Endothelial cell of umbilical vein (primary cell): ENCODE measurements around the gene SENP5. TPM values are rescaled to one million over a fixed set of nuclear protein-coding genes. Genes with fewer than 3 reads are reported as not detected.

Source experiments
- BruUV-seq: library from RNA; stranded (reverse); fragments of 400-500 nt; replicated peaks from 2 replicates; lab custom pipeline; 2021; lab: Mats Ljungman, UMichigan
- CTCF ChIA-PET: fragments of 300-600, 350-600 bp; sonication (Branson Sonifier 250); formaldehyde crosslinking; loops from one replicate; lab custom pipeline; 2021; ENCODE audit warnings: antibody characterized with exemption, inconsistent platforms; lab: Charles Lee
- POLR2A ChIA-PET: fragments of 300-600, 350-600 bp; sonication (Branson Sonifier 250); formaldehyde crosslinking; loops from one replicate; lab custom pipeline; 2021; ENCODE audit warnings: antibody characterized with exemption, inconsistent platforms; lab: Charles Lee
- DNase-seq: peaks from one replicate; pipeline ENCODE4 v3.0.0-alpha.2; 2011; ENCODE audit warnings: low read depth, low spot score
- FAIRE-seq: peaks from 2 replicates; lab custom pipeline; 2011; peaks lifted over from hg19 to GRCh38; lab: Jason Lieb, UNC
- H2AFZ ChIP-seq: 2 replicates; pipeline ENCODE4 v1.6.0; 2012; ENCODE audit warnings: low read depth, low read length, control low read depth, inconsistent platforms
- H3K27ac ChIP-seq: 2 replicates; pipeline ENCODE4 v1.5.1; 2011; ENCODE audit warnings: low read depth, mild to moderate bottlenecking, control low read depth, low read length, moderate library complexity; ENCODE audit not compliant: insufficient read depth
- H3K27me3 ChIP-seq, 2 experiments: 2 replicates each; pipeline versions ENCODE4 v1.6.0 to v1.6.1; 2011; ENCODE audit warnings: low read length in 2 of 2, mixed read lengths in 1 of 2; ENCODE audit not compliant: control insufficient read depth in 2 of 2, insufficient read depth in 2 of 2
- H3K36me3 ChIP-seq, 2 experiments: 2 replicates in 1 of 2; 3 replicates in 1 of 2; pipeline ENCODE4 v1.5.1; 2011; ENCODE audit warnings: low read length in 2 of 2, mild to moderate bottlenecking in 1 of 2, moderate library complexity in 1 of 2; ENCODE audit not compliant: control insufficient read depth in 2 of 2, insufficient read depth in 2 of 2; ENCODE audit errors: extremely low read depth in 1 of 2
- H3K4me1 ChIP-seq: 3 replicates; pipeline ENCODE4 v1.5.1; 2011; ENCODE audit warnings: mild to moderate bottlenecking, low read length; ENCODE audit not compliant: control insufficient read depth, insufficient read depth; ENCODE audit errors: extremely low read depth
- H3K4me2 ChIP-seq: 2 replicates; pipeline ENCODE4 v1.6.1; 2011; ENCODE audit warnings: low read length, control low read depth, mixed read lengths; ENCODE audit not compliant: insufficient read depth
- H3K4me3 ChIP-seq, 3 experiments: fragments of 200-600 bp in 1 of 3; sonication (generic), shearing (Covaris generic) in 1 of 3; replicated peaks in 1 of 3; 2 replicates each; pipeline ENCODE4 v1.5.1; 2011 to 2016; ENCODE audit warnings: control low read depth in 3 of 3, low read length in 3 of 3, mild to moderate bottlenecking in 2 of 3, inconsistent platforms in 1 of 3, low read depth in 1 of 3, moderate library complexity in 1 of 3; ENCODE audit not compliant: insufficient read depth in 1 of 3
- H3K79me2 ChIP-seq: 2 replicates; pipeline ENCODE4 v1.6.0; 2012; ENCODE audit warnings: low read length, inconsistent platforms; ENCODE audit not compliant: control insufficient read depth, insufficient read depth
- H3K9ac ChIP-seq: replicated peaks from 2 replicates; pipeline ENCODE3; 2011; ENCODE audit warnings: low read length, control low read depth; ENCODE audit not compliant: insufficient read depth; ENCODE audit errors: extremely low read depth
- H3K9me1 ChIP-seq: replicated peaks from 3 replicates; pipeline ENCODE4 v1.6.0; 2011; ENCODE audit warnings: mild to moderate bottlenecking, low read length; ENCODE audit not compliant: control insufficient read depth, insufficient read depth; ENCODE audit errors: extremely low read depth
- H3K9me3 ChIP-seq: replicated peaks from 2 replicates; pipeline ENCODE4 v1.5.1; 2012; ENCODE audit warnings: low read length, inconsistent platforms; ENCODE audit not compliant: control insufficient read depth, insufficient read depth
- H4K20me1 ChIP-seq: replicated peaks from 2 replicates; pipeline ENCODE3; 2011; ENCODE audit warnings: mild to moderate bottlenecking, low read length; ENCODE audit not compliant: control insufficient read depth, insufficient read depth; ENCODE audit errors: extremely low read depth
- CTCF ChIP-seq, 2 donors: IDR thresholded peaks; 1 replicate in 1 of 2; 2 replicates in 1 of 2; pipeline ENCODE4 v1.5.1; 2011; ENCODE audit warnings: low read length in 2 of 2, mild to moderate bottlenecking in 2 of 2, moderate library complexity in 2 of 2, control low read depth in 1 of 2, inconsistent platforms in 1 of 2, low read depth in 1 of 2; ENCODE audit not compliant: insufficient read depth in 1 of 2; ENCODE audit errors: extremely low read depth in 1 of 2
- EZH2 ChIP-seq: IDR thresholded peaks from 2 replicates; pipeline ENCODE4 v1.6.1; 2012; ENCODE audit warnings: borderline replicate concordance, low read depth, mild to moderate bottlenecking, moderate library complexity, low read length, inconsistent platforms; ENCODE audit not compliant: severe bottlenecking
- FOS ChIP-seq: IDR thresholded peaks from 2 replicates; pipeline ENCODE4 v1.6.1; 2011; ENCODE audit warnings: mild to moderate bottlenecking, low read length, moderate library complexity, borderline replicate concordance; ENCODE audit not compliant: insufficient read depth
- GATA2 ChIP-seq: IDR thresholded peaks from 2 replicates; pipeline ENCODE4 v1.7.0; 2011; ENCODE audit warnings: low read depth, mild to moderate bottlenecking, moderate library complexity, mixed read lengths, low read length; ENCODE audit not compliant: insufficient read length, insufficient read depth
- JUN ChIP-seq: IDR thresholded peaks from 2 replicates; pipeline ENCODE4 v1.6.1; 2011; ENCODE audit warnings: borderline replicate concordance, low read depth; ENCODE audit not compliant: insufficient read length, insufficient read depth
- MAX ChIP-seq: IDR thresholded peaks from 2 replicates; pipeline ENCODE4 v1.6.1; 2011; ENCODE audit not compliant: insufficient read depth, insufficient read length
- MYC ChIP-seq: IDR thresholded peaks from one replicate; pipeline ENCODE4 v1.6.1; 2011; ENCODE audit warnings: mild to moderate bottlenecking, low read depth, low read length
- POLR2A ChIP-seq: IDR thresholded peaks from 2 replicates; pipeline ENCODE4 v1.6.1; 2012; ENCODE audit warnings: low read depth, mild to moderate bottlenecking, control low read depth, low read length
- POLR2AphosphoS5 ChIP-seq: IDR thresholded peaks from 2 replicates; pipeline ENCODE4 v1.6.1; 2012; ENCODE audit warnings: low read depth, mild to moderate bottlenecking, control low read depth, low read length, moderate library complexity; ENCODE audit not compliant: insufficient read depth
- dilution Hi-C: fragments of 300-500 bp; cut with MboI; formaldehyde crosslinking; loops from one replicate; pipeline ENCODE4 v1.15.0; 2019; ENCODE audit warnings: low sequenced_read_pairs; ENCODE audit not compliant: extremely low pct_ligation_motif_present
- intact Hi-C: fragments of 100-400 bp; cut with micrococcal nuclease; formaldehyde crosslinking; loops from one replicate; pipeline ENCODE4 v1.10.0; 2022
- polyA plus RNA-seq, 4 experiments: library from polyadenylated mRNA; depleted of rRNA in 3 of 4; stranded (reverse) in 3 of 4; unstranded in 1 of 4; fragments of >200 nt; gene quantifications; 2 replicates each; pipeline versions ENCODE4 v1.2.1 to v1.2.3, GENCODE V29; 2011 to 2012; ENCODE audit warnings: missing spikeins in 1 of 4
- total RNA-seq: library from RNA; stranded (reverse); gene quantifications from 2 replicates; pipeline ENCODE4 v1.2.3, GENCODE V29; 2021

Gene SENP5
- total and polyA plus RNA-seq, 2 donors (not counting 3 experiments of a cell fraction or from before 2014, with no cell fraction given) = 7.9 to 33.5 TPM

- Histone ChIP-seq H3K27me3 (no peaks in the 10 kb centered on the region), H3K4me3 (no peak overlapping the region), H3K9me3 (no peaks in the 10 kb centered on the region), H3K9me1 (no peaks in the 10 kb centered on the region), H2AFZ (no peak overlapping the region), H3K79me2 (peaks cover 47% of the 10 kb centered on the region), H4K20me1 (no peaks in the 10 kb centered on the region), H3K4me2 (no peak overlapping the region), H3K9ac (no peak overlapping the region), H3K4me1 (peaks cover 13% of the 10 kb centered on the region), H3K36me3 (peaks cover 17 to 18% of the 10 kb centered on the region in 2 experiments), H3K27ac (no peak overlapping the region)
- FAIRE-seq (no peak), DNase-seq (no peak)
- TF ChIP-seq POLR2AphosphoS5 (no peak), JUN (no peak), GATA2 (no peak), POLR2A (no peak), FOS (no peak), MYC (no peak), CTCF (IDR thresholded peaks at IDR 0.05; ENCODE audit: extremely low read depth in 1 of 2, insufficient read depth in 1 of 2, low read depth in 1 of 2, low read length in 2 of 2) (no peak), EZH2 (no peak), MAX (no peak)
- no TSS peak for BruUV-seq
- POLR2A ChIA-PET = no interaction called here
- intact Hi-C loops = no loop called here
- dilution Hi-C loops = no loop called here
- CTCF ChIA-PET = interaction anchor here (0.8 to 1.6 kb wide), 2 partner anchors 11 to 31 kb away, joined by 3 to 4 read pairs; no protein-coding TSS in a partner anchor
Observed at GRCh38 chr3:196938576-196938975, 70.9 kb downstream of the SENP5 start.
